Heart left ventricle (tissue), 13 donors: ENCODE data around the gene KMT2A.

Experiments used
- POLR2A ChIP-seq, 2 donors: fragments of 450-650 bp; IDR thresholded peaks; one replicate each; pipeline ENCODE4 v1.6.1; 2017; ENCODE audit warnings: antibody characterized with exemption in 2 of 2, mild to moderate bottlenecking in 2 of 2, moderate library complexity in 2 of 2
- TF ChIP-seq, protein P1 (sequence below), 12 donors: fragments of 200-600 bp; sonication (generic) in 4 of 12; IDR thresholded peaks; one replicate each; pipeline versions ENCODE4 v1.5.0 to v1.8.0; 2018 to 2022; ENCODE audit warnings: antibody characterized with exemption in 12 of 12, mild to moderate bottlenecking in 5 of 12
- donor health status: ischemic (EF 13 %, LVEDD 7.1; RV severe dilation, severe dysfunction).
- donor health status: DM: no; HTN: yes; CAD: no.
- donor health status: DM: no; HTN: no; CAD: no.
- donor health status: ischemic (EF 25% LVEDD 6.9; RV normal size, moderate dysfunction).
- donor health status: ischemic (EF 25% LVEDD 5.7; RV mildly dilated, moderate dysfunction).
- donor health status: ischemic (EF 35%, LVEDD 5.7; RV mildly dilated, moderate dysfunction).
- donor health status: nonischemic (EF 11% LVEDD 7.7; RV severe dilation, severe dysfunction).
- donor health status: DM: yes; HTN: yes; CAD: no.
- donor health status: PGD.
- donor health status: ischemic (EF 29% LVEDD 5.4; RV normal size, mild dysfunction).
- donor health status: nonischemic (EF 23%, LVEDD 6.1; RV moderate dilation, normal function).

DNA sequence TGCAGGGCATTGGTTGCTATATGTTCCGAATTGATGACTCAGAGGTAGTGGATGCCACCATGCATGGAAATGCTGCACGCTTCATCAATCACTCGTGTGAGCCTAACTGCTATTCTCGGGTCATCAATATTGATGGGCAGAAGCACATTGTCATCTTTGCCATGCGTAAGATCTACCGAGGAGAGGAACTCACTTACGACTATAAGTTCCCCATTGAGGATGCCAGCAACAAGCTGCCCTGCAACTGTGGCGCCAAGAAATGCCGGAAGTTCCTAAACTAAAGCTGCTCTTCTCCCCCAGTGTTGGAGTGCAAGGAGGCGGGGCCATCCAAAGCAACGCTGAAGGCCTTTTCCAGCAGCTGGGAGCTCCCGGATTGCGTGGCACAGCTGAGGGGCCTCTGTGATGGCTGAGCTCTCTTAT lies 85.6 kb downstream of the KMT2A start:
- TF ChIP-seq, protein P1, sequence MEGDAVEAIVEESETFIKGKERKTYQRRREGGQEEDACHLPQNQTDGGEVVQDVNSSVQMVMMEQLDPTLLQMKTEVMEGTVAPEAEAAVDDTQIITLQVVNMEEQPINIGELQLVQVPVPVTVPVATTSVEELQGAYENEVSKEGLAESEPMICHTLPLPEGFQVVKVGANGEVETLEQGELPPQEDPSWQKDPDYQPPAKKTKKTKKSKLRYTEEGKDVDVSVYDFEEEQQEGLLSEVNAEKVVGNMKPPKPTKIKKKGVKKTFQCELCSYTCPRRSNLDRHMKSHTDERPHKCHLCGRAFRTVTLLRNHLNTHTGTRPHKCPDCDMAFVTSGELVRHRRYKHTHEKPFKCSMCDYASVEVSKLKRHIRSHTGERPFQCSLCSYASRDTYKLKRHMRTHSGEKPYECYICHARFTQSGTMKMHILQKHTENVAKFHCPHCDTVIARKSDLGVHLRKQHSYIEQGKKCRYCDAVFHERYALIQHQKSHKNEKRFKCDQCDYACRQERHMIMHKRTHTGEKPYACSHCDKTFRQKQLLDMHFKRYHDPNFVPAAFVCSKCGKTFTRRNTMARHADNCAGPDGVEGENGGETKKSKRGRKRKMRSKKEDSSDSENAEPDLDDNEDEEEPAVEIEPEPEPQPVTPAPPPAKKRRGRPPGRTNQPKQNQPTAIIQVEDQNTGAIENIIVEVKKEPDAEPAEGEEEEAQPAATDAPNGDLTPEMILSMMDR (IDR thresholded peaks at IDR 0.05), result no peak
- no peak for TF ChIP-seq POLR2A (IDR thresholded peaks at IDR 0.05)
